H1 (cell line): ENCODE data around the gene RBM44. TPM values are rescaled to one million over a fixed set of nuclear protein-coding genes. Genes with fewer than 3 reads are reported as not detected.
A peak's percentile ranks its signal among the peaks of the same experiment; 100 is the strongest.

Source experiments
- CTCF ChIA-PET: fragments of 300-600 bp; sonication (Branson Sonifier 250); formaldehyde crosslinking; loops from one replicate; lab custom pipeline; 2021; ENCODE audit not compliant: partially characterized antibody; lab: Charles Lee
- POLR2A ChIA-PET: fragments of 300-600 bp; sonication (Branson Sonifier 250); formaldehyde crosslinking; loops from one replicate; lab custom pipeline; 2021; ENCODE audit warnings: inconsistent platforms; ENCODE audit not compliant: partially characterized antibody; lab: Charles Lee
- DNase-seq, 2 experiments: peaks; one replicate each; pipeline versions ENCODE4 v3.0.0 to v3.0.0-alpha.2; 2010 to 2022; ENCODE audit warnings: low spot score in 2 of 2, low read depth in 1 of 2, mixed read lengths in 1 of 2
- FAIRE-seq: peaks from 2 replicates; lab custom pipeline; 2011; peaks lifted over from hg19 to GRCh38; lab: Jason Lieb, UNC
- H2AFZ ChIP-seq: 2 replicates; pipeline ENCODE4 v1.8.1; 2012; ENCODE audit warnings: low read length, inconsistent platforms
- H2AK5ac ChIP-seq: 2 replicates; pipeline ENCODE4 v1.6.1; 2013; ENCODE audit warnings: low read depth, low read length
- H2BK120ac ChIP-seq: replicated peaks from 2 replicates; pipeline ENCODE3; 2013; ENCODE audit warnings: low read depth, low read length, inconsistent platforms
- H2BK12ac ChIP-seq: 2 replicates; pipeline ENCODE4 v1.6.1; 2013; ENCODE audit warnings: low read depth, low read length
- H2BK15ac ChIP-seq: 2 replicates; pipeline ENCODE4 v1.6.1; 2013; ENCODE audit warnings: low read length
- H2BK20ac ChIP-seq: 2 replicates; pipeline ENCODE4 v1.6.1; 2013; ENCODE audit warnings: low read length
- H2BK5ac ChIP-seq: 2 replicates; pipeline ENCODE4 v1.6.1; 2013; ENCODE audit warnings: low read depth, low read length
- H3K14ac ChIP-seq: 2 replicates; pipeline ENCODE4 v1.6.1; 2013; ENCODE audit warnings: inconsistent platforms; ENCODE audit not compliant: insufficient read length
- H3K18ac ChIP-seq: 2 replicates; pipeline ENCODE4 v1.6.1; 2013; ENCODE audit warnings: low read length; ENCODE audit errors: extremely low read depth
- H3K23ac ChIP-seq: 2 replicates; pipeline ENCODE4 v1.6.1; 2013; ENCODE audit warnings: inconsistent platforms; ENCODE audit not compliant: insufficient read length
- H3K23me2 ChIP-seq: 2 replicates; pipeline ENCODE4 v1.6.1; 2013; ENCODE audit warnings: low read depth, low read length
- H3K27ac ChIP-seq: 2 replicates; pipeline ENCODE4 v1.6.1; 2011; ENCODE audit warnings: low read depth, low read length, inconsistent platforms
- H3K27me3 ChIP-seq, 4 experiments: replicated peaks in 1 of 4; 1 replicate in 1 of 4; 2 replicates in 3 of 4; pipeline versions ENCODE4 v1.6.1 to v1.8.1; 2011 to 2013; ENCODE audit warnings: low read length in 3 of 4, mild to moderate bottlenecking in 3 of 4, inconsistent platforms in 2 of 4, mixed read lengths in 2 of 4, moderate library complexity in 1 of 4; ENCODE audit not compliant: control insufficient read depth in 3 of 4, insufficient read depth in 3 of 4; ENCODE audit errors: extremely low read depth in 1 of 4
- H3K36me3 ChIP-seq, 4 experiments: 2 replicates each; pipeline versions ENCODE4 v1.6.1 to v1.8.1; 2011 to 2013; ENCODE audit warnings: mild to moderate bottlenecking in 4 of 4, low read length in 3 of 4, moderate library complexity in 2 of 4, control low read depth in 1 of 4, inconsistent platforms in 1 of 4; ENCODE audit not compliant: insufficient read depth in 4 of 4, control insufficient read depth in 2 of 4
- H3K4ac ChIP-seq: replicated peaks from 2 replicates; pipeline ENCODE3; 2013; ENCODE audit warnings: low read length, low read depth, mixed read lengths, inconsistent platforms; ENCODE audit not compliant: insufficient read length
- H3K4me1 ChIP-seq, 4 experiments: replicated peaks in 1 of 4; 1 replicate in 1 of 4; 2 replicates in 3 of 4; pipeline versions ENCODE4 v1.6.1 to v1.8.1; 2011 to 2013; ENCODE audit warnings: low read length in 3 of 4, inconsistent platforms in 2 of 4, mixed read lengths in 1 of 4; ENCODE audit not compliant: insufficient read depth in 4 of 4, control insufficient read depth in 3 of 4
- H3K4me2 ChIP-seq, 2 experiments: 2 replicates each; pipeline versions ENCODE4 v1.6.1 to v1.8.1; 2011 to 2013; ENCODE audit warnings: low read depth in 2 of 2, low read length in 2 of 2, control low read depth in 1 of 2, inconsistent platforms in 1 of 2, mild to moderate bottlenecking in 1 of 2; ENCODE audit not compliant: insufficient read depth in 1 of 2
- H3K4me3 ChIP-seq, 4 experiments: fragments of 200-600, 300-600 bp in 1 of 4; sonication (generic), shearing (Covaris generic), sonication (Bioruptor Twin) in 1 of 4; 2 replicates each; pipeline versions ENCODE4 v1.5.1 to v1.8.1; 2011 to 2016; ENCODE audit warnings: low read length in 4 of 4, low read depth in 3 of 4, control low read depth in 2 of 4, inconsistent platforms in 2 of 4, mild to moderate bottlenecking in 2 of 4, mixed read lengths in 1 of 4, moderate library complexity in 1 of 4; ENCODE audit not compliant: insufficient read depth in 2 of 4; ENCODE audit errors: extremely low read depth in 1 of 4
- H3K56ac ChIP-seq: replicated peaks from 2 replicates; pipeline ENCODE3; 2013; ENCODE audit warnings: low read depth, mild to moderate bottlenecking, mixed read lengths, low read length, inconsistent platforms; ENCODE audit not compliant: insufficient read length
- H3K79me1 ChIP-seq: 2 replicates; pipeline ENCODE4 v1.6.1; 2013; ENCODE audit warnings: low read depth, low read length, control low read depth
- H3K79me2 ChIP-seq, 2 experiments: 2 replicates each; pipeline versions ENCODE4 v1.6.1 to v1.8.1; 2012 to 2013; ENCODE audit warnings: low read length in 2 of 2, mild to moderate bottlenecking in 2 of 2, inconsistent platforms in 1 of 2; ENCODE audit not compliant: insufficient read depth in 2 of 2, control insufficient read depth in 1 of 2
- H3K9ac ChIP-seq, 4 experiments: replicated peaks in 1 of 4; 1 replicate in 1 of 4; 2 replicates in 3 of 4; pipeline versions ENCODE4 v1.6.1 to v1.8.1; 2011 to 2013; ENCODE audit warnings: low read depth in 3 of 4, low read length in 3 of 4, control low read depth in 2 of 4, mild to moderate bottlenecking in 2 of 4, moderate library complexity in 2 of 4, inconsistent platforms in 1 of 4; ENCODE audit errors: extremely low read depth in 1 of 4
- H3K9me3 ChIP-seq, 2 experiments: 2 replicates each; pipeline versions ENCODE4 v1.6.1 to v1.8.1; 2012 to 2013; ENCODE audit warnings: mild to moderate bottlenecking in 2 of 2, moderate library complexity in 2 of 2, control low read depth in 1 of 2, inconsistent platforms in 1 of 2, low read depth in 1 of 2, low read length in 1 of 2, mixed read lengths in 1 of 2; ENCODE audit not compliant: insufficient read depth in 2 of 2
- H4K20me1 ChIP-seq, 2 experiments: replicated peaks in 1 of 2; 2 replicates each; pipeline versions ENCODE3 to v1.8.1; 2011 to 2013; ENCODE audit warnings: inconsistent platforms in 2 of 2, low read length in 2 of 2, mild to moderate bottlenecking in 1 of 2; ENCODE audit not compliant: insufficient read depth in 2 of 2, control insufficient read depth in 1 of 2
- H4K5ac ChIP-seq: 2 replicates; pipeline ENCODE4 v1.6.1; 2013; ENCODE audit warnings: low read length, low read depth, mixed read lengths, inconsistent platforms; ENCODE audit not compliant: insufficient read length
- H4K8ac ChIP-seq: 2 replicates; pipeline ENCODE4 v1.8.0; 2013; ENCODE audit warnings: mild to moderate bottlenecking, moderate library complexity, low read length, inconsistent platforms; ENCODE audit not compliant: insufficient read depth; ENCODE audit errors: extremely low read depth
- H4K91ac ChIP-seq: replicated peaks from 2 replicates; pipeline ENCODE3; 2013; ENCODE audit warnings: low read length, mixed read lengths, inconsistent platforms; ENCODE audit not compliant: insufficient read length
- BACH1 ChIP-seq: IDR thresholded peaks from 2 replicates; pipeline ENCODE4 v1.6.1; 2012; ENCODE audit warnings: low read length, improper control_type of control experiment
- CTCF ChIP-seq, 3 experiments: IDR thresholded peaks; 1 replicate in 2 of 3; 2 replicates in 1 of 3; pipeline versions ENCODE4 v1.5.1 to v1.6.1; 2011; ENCODE audit warnings: low read length in 3 of 3, mild to moderate bottlenecking in 3 of 3, inconsistent platforms in 2 of 3, low read depth in 1 of 3, moderate library complexity in 1 of 3; ENCODE audit not compliant: insufficient read depth in 1 of 3; ENCODE audit errors: control extremely low read depth in 1 of 3
- NANOG ChIP-seq: IDR thresholded peaks from 2 replicates; pipeline ENCODE4 v1.6.1; 2011; ENCODE audit warnings: low read length, low read depth, mild to moderate bottlenecking, inconsistent platforms; ENCODE audit not compliant: insufficient read depth, poor library complexity, severe bottlenecking
- RAD21 ChIP-seq, 2 experiments: IDR thresholded peaks in 1 of 2; conservative IDR thresholded peaks in 1 of 2; 2 replicates each; pipeline ENCODE4 v1.6.1; 2011; ENCODE audit warnings: low read depth in 2 of 2, low read length in 2 of 2, improper control_type of control experiment in 1 of 2, inconsistent platforms in 1 of 2, mild to moderate bottlenecking in 1 of 2, moderate library complexity in 1 of 2
- SP1 ChIP-seq: IDR thresholded peaks from 2 replicates; pipeline ENCODE4 v1.6.1; 2011; ENCODE audit warnings: low read depth, low read length
- SP4 ChIP-seq: IDR thresholded peaks from 2 replicates; pipeline ENCODE4 v1.6.1; 2012; ENCODE audit warnings: low read length, inconsistent platforms
- WGBS, 2 experiments: shearing (Covaris generic) in 1 of 2; methylation state at CpG; one replicate each; pipeline versions ENCODE4 v1.1.6 to v1.1.7; 2013 to 2015; ENCODE audit warnings: low lambda C conversion rate in 2 of 2, mixed read lengths in 2 of 2, inconsistent platforms in 1 of 2, low coverage in 1 of 2, missing lambda C conversion rate in 1 of 2; ENCODE audit not compliant: insufficient replicate concordance in 2 of 2, insufficient coverage in 1 of 2, insufficient read length in 1 of 2; ENCODE audit errors: extremely low coverage in 1 of 2, missing lambda C conversion rate in 1 of 2; 5-methylcytosine and 5-hydroxymethylcytosine counted together
- polyA plus RNA-seq, 7 experiments: library from polyadenylated mRNA; depleted of rRNA in 3 of 7; stranded (reverse) in 5 of 7; unstranded in 2 of 7; fragments of >200 nt in 5 of 7; fragments of 200-250 nt in 2 of 7; gene quantifications; 1 replicate in 5 of 7; 2 replicates in 1 of 7; 4 replicates in 1 of 7; pipeline versions ENCODE4 v1.2.1 to v1.2.3, GENCODE V29; 2011 to 2013; ENCODE audit warnings: missing spikeins in 2 of 7, mixed read lengths in 2 of 7
- total RNA-seq: library from RNA; stranded (reverse); fragmentation: NEBNext Ultra II Directional; extraction: Animal tissue kit (Norgen Biotek cat#: 25700); gene quantifications from 2 replicates; pipeline ENCODE4 v1.2.1, GENCODE V29; 2021

RBM44 gene
- total and polyA plus RNA-seq, 2 of the 8 experiments (the other 6 are each of a cell fraction or from before 2014, with no cell fraction given), result 0.12 to 0.43 TPM

- POLR2A ChIA-PET, result interaction anchor here (1.0 kb wide), 1 partner anchor 12 kb away, joined by 3 read pairs; no protein-coding TSS in a partner anchor
- no peak for DNase-seq
- CTCF ChIA-PET, result no interaction called here
- no peak for FAIRE-seq
- Histone ChIP-seq H3K79me2 (no peaks in the 10 kb centered on the region), H3K27ac (no peak overlapping the region), H3K79me1 (no peaks in the 10 kb centered on the region), H3K9ac (no peak overlapping the region), H3K14ac (no peak overlapping the region), H4K20me1 (no peaks in the 10 kb centered on the region), H4K5ac (no peak overlapping the region), H3K4me3 (no peak overlapping the region), H2AK5ac (no peak overlapping the region), H4K8ac (no peak overlapping the region), H3K18ac (no peak overlapping the region), H3K4me1 (peaks cover 0 to 4% (median under 1%) of the 10 kb centered on the region in 4 experiments; a peak in 1 of 7 replicates), H3K56ac (no peak overlapping the region), H3K9me3 (no peaks in the 10 kb centered on the region), H2BK12ac (no peak overlapping the region), H3K4ac (no peak overlapping the region), H3K36me3 (no peaks in the 10 kb centered on the region), H2BK20ac (no peak overlapping the region), H3K23me2 (no peaks in the 10 kb centered on the region), H4K91ac (no peak overlapping the region), H2BK5ac (no peak overlapping the region), H3K23ac (no peak overlapping the region), H2BK15ac (no peak overlapping the region), H2BK120ac (no peak overlapping the region), H3K4me2 (no peak overlapping the region), H3K27me3 (no peaks in the 10 kb centered on the region), H2AFZ (no peak overlapping the region)
- TF ChIP-seq CTCF (IDR thresholded peaks at IDR 0.05; ENCODE audit: control extremely low read depth in 1 of 3, insufficient read depth in 1 of 3, low read depth in 1 of 3, low read length in 3 of 3) (peak in 1 of 3 experiments; percentile 4; a peak in 1 of 4 replicates), BACH1 (no peak), RAD21 (IDR thresholded peaks at IDR 0.05 in 1 of 2, conservative IDR thresholded peaks at IDR 0.05 in 1 of 2; ENCODE audit: low read depth in 2 of 2, low read length in 2 of 2) (peak in 1 of 2 experiments; percentile 15; a peak in 1 of 4 replicates), SP1 (no peak), SP4 (no peak), NANOG (no peak)
- 88% methylated on average over 20 of the region's 26 CpGs; no CpG with 5 or more reads in 1 of the 2 experiments for whole genome bisulfite sequencing, 2 experiments
Observed at GRCh38 chr2:237885931-237886684, 87.5 kb downstream of the RBM44 start.
